Prostate gland (tissue), 2 donors: ENCODE results near the gene ACSM5. TPM values are rescaled to one million over a fixed set of nuclear protein-coding genes. Genes with fewer than 3 reads are reported as not detected.

ENCODE experiments used
- DNase-seq: peaks from one replicate; pipeline ENCODE4 v3.0.0-alpha.2; 2019; ENCODE audit warnings: low spot score
- H3K27ac ChIP-seq, 2 donors: fragments of 200-600 bp; sonication (generic); 2 replicates each; pipeline ENCODE4 v1.5.1; 2017 to 2019
- H3K27me3 ChIP-seq: fragments of 200-600 bp; sonication (generic); replicated peaks from 2 replicates; pipeline ENCODE4 v1.5.1; 2019; ENCODE audit not compliant: insufficient read depth
- H3K36me3 ChIP-seq, 2 donors: fragments of 200-600 bp; sonication (generic); 1 replicate in 1 of 2; 2 replicates in 1 of 2; pipeline versions ENCODE4 v1.5.1 to v1.8.1; 2017 to 2019
- H3K4me1 ChIP-seq: fragments of 200-600 bp; sonication (generic); replicated peaks from 2 replicates; pipeline ENCODE4 v1.5.1; 2019
- H3K4me3 ChIP-seq, 2 donors: fragments of 200-600 bp; sonication (generic); 2 replicates each; pipeline ENCODE4 v1.5.1; 2017 to 2019
- H3K9me3 ChIP-seq: fragments of 200-600 bp; sonication (generic); 2 replicates; pipeline ENCODE4 v1.5.1; 2017
- POLR2A ChIP-seq: fragments of 450-650 bp; IDR thresholded peaks from one replicate; pipeline ENCODE4 v1.6.1; 2016; ENCODE audit warnings: antibody characterized with exemption, mild to moderate bottlenecking
- POLR2AphosphoS5 ChIP-seq: sonication (generic); formaldehyde crosslinking; IDR thresholded peaks from one replicate; pipeline ENCODE4 v1.6.1; 2017; ENCODE audit warnings: antibody characterized with exemption
- WGBS: methylation state at CpG from one replicate; pipeline ENCODE4 v1.1.5; 2018; 5-methylcytosine and 5-hydroxymethylcytosine counted together
- intact Hi-C: fragments of 100-400 bp; cut with DNase I; formaldehyde crosslinking; loops from one replicate; pipeline ENCODE4 v1.14.2; 2022
- total RNA-seq, 2 donors: library from RNA; depleted of rRNA; stranded (reverse); fragments of >200 nt; gene quantifications; one replicate each; pipeline ENCODE4 v1.1.0, GENCODE V29; 2016
- TF ChIP-seq, protein P1 (sequence below), 4 experiments: fragments of 200-600 bp in 2 of 4; fragments of 450-650 bp in 2 of 4; sonication (generic) in 2 of 4; IDR thresholded peaks; 1 replicate in 3 of 4; 2 replicates in 1 of 4; pipeline ENCODE4 v1.5.1; 2016 to 2019; ENCODE audit warnings: antibody characterized with exemption in 4 of 4, mild to moderate bottlenecking in 2 of 4, moderate library complexity in 2 of 4

Gene ACSM5
- total RNA-seq, 2 donors from 2014 or later: 1.1 to 9.7 TPM

DNA sequence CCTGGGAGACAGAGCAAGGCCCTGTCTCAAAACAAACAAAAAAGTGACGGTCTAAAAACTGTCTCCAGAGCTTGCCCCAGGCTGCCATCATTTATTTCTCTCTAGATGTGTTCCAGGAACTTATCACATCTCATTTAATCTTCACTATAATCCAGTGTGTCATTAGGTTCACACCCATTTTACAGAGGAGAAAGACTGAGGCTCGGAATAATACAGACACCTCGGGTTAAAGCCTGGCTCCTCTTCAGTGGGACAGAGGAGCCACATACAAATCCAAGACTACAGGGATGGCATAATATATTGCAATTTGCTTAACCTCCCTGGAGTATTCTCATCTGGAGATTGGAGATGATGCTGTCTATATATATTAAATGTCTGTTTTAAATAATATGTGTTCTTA is 10.7 kb upstream of the ACSM5 start:
- Histone ChIP-seq H3K9me3 (no peaks in the 10 kb centered on the region), H3K27ac (no peak overlapping the region), H3K4me3 (no peak overlapping the region), H3K27me3 (no peaks in the 10 kb centered on the region), H3K36me3 (no peaks in the 10 kb centered on the region), H3K4me1 (no peaks in the 10 kb centered on the region)
- 87% methylated on average over 3 of the region's 3 CpGs for WGBS
- TF ChIP-seq POLR2A: no peak
- TF ChIP-seq, protein P1, sequence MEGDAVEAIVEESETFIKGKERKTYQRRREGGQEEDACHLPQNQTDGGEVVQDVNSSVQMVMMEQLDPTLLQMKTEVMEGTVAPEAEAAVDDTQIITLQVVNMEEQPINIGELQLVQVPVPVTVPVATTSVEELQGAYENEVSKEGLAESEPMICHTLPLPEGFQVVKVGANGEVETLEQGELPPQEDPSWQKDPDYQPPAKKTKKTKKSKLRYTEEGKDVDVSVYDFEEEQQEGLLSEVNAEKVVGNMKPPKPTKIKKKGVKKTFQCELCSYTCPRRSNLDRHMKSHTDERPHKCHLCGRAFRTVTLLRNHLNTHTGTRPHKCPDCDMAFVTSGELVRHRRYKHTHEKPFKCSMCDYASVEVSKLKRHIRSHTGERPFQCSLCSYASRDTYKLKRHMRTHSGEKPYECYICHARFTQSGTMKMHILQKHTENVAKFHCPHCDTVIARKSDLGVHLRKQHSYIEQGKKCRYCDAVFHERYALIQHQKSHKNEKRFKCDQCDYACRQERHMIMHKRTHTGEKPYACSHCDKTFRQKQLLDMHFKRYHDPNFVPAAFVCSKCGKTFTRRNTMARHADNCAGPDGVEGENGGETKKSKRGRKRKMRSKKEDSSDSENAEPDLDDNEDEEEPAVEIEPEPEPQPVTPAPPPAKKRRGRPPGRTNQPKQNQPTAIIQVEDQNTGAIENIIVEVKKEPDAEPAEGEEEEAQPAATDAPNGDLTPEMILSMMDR (IDR thresholded peaks at IDR 0.05): no peak
- TF ChIP-seq POLR2AphosphoS5: no peak
- no peak for DNase-seq
- intact Hi-C loops: no loop called here

DNA sequence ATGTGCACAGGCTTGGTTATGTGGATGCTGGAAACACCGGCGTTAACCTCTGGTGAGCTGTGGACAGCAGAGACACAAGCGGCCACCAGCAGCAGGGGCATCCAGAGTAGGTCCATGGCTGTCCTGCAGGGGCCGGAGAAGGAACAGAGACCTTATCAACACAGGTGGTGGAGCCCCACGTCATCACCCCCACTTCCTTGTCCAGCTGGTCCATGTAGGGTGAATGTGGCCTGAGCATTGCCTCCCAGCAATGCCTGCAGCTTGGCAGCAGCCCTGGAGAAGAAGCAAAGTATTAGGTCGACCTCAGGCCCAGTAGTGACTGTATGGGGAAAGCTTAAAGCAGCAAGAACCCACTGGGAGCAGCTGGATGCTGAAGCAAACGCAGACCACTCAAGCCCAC is 10.1 kb upstream of the ACSM5 start:
- no peak overlapping the region for H3K27ac ChIP-seq
- H3K4me3 ChIP-seq: no peak overlapping the region

DNA sequence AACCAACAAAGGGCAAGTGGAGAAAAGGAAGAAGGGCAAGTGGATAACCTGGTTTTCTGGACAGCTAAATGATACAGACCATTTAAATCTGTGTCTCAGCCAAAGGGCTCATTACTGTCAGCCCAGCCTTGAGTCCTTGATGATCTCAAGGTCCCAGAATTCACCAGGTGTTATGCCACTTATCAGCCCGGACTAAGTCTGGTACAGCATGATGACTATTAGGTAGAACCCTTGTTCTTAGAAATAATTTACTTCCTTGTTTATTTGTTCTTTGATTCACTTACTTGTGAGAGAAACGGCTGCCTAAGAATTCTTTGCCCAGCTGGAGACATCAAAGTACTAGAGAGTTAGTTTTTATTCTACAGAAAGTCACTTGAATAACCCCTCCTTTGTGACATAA is 8.3 kb upstream of the ACSM5 start:
- no peaks in the 10 kb centered on the region for H3K4me1 ChIP-seq
- H3K27me3 ChIP-seq: no peaks in the 10 kb centered on the region
- TF ChIP-seq, protein P1 (IDR thresholded peaks at IDR 0.05): no peak
- TF ChIP-seq POLR2AphosphoS5 (no peak), POLR2A (no peak)
- DNase-seq: no peak
- no peaks in the 10 kb centered on the region for H3K36me3 ChIP-seq
- intact Hi-C loops: no loop called here
- no peak overlapping the region for H3K27ac ChIP-seq
- H3K9me3 ChIP-seq: no peaks in the 10 kb centered on the region
- no peak overlapping the region for H3K4me3 ChIP-seq
- WGBS: 23% methylated on average over 2 of the region's 2 CpGs

More for the DNA sequence above, 10.1 kb upstream of the ACSM5 start:
- H3K27me3 ChIP-seq: no peaks in the 10 kb centered on the region
- no peaks in the 10 kb centered on the region for H3K36me3 ChIP-seq
- 57% methylated on average over 7 of the region's 7 CpGs for WGBS
- H3K9me3 ChIP-seq: no peaks in the 10 kb centered on the region
- no peak for DNase-seq
- TF ChIP-seq, protein P1 (IDR thresholded peaks at IDR 0.05): no peak
- no peak for TF ChIP-seq POLR2A
- no peak for TF ChIP-seq POLR2AphosphoS5
- H3K4me1 ChIP-seq: no peaks in the 10 kb centered on the region
- intact Hi-C loops: no loop called here

DNA sequence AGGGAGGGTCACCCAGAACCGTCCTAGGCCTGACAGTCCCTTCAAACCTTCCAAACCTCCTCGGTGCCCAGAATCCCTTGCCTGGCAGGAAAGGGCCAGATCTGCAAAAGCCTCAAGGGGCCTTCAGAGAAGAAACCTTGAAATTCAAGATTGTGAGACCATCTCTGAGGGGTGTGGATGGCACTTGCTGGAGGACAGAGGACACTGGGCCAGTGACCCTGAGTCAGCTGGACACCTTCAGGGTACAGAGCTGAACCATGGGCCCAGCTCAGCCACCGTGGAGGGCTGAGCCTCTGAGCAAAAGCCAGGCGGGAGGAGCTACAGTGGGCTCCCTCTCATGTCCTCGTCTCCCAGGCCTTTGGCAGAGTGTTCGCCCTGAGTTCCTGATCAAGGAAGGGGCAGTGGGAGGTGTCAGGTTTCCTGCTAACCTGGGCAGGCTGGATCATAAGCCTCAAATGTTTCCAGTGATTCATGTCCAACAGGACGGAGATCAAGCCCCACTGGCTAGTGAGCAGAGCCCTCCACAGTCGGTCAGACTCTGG is 7.8 kb upstream of the ACSM5 start:
- no peaks in the 10 kb centered on the region for H3K4me1 ChIP-seq
- H3K4me3 ChIP-seq: no peak overlapping the region
- no peak for DNase-seq
- no peaks in the 10 kb centered on the region for H3K36me3 ChIP-seq
- TF ChIP-seq POLR2AphosphoS5 (no peak), POLR2A (no peak)
- TF ChIP-seq, protein P1 (IDR thresholded peaks at IDR 0.05): no peak
- intact Hi-C loops: no loop called here
- H3K27ac ChIP-seq: no peak overlapping the region
- H3K27me3 ChIP-seq: no peaks in the 10 kb centered on the region
- 52% methylated on average over 8 of the region's 8 CpGs for WGBS
- no peaks in the 10 kb centered on the region for H3K9me3 ChIP-seq

DNA sequence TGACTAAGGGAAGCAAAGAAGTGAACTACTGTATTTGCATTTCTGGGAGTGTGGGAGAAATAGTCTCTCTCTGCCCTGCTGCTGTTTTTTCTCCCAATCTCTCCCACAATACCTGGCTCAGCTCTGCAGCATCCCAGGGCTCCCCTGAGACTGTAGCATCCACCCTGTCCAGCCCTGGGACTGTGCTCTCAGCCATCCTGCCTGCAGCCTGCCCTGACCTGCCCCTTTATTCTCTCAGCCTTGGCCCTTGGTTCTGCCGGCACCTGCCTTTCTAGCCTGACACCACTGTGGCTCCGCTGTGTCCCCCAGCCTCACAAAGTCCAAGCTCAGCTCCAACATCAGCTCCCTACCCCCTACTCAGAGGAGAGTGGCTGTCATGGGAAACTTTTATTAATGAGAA is 6.7 kb upstream of the ACSM5 start:
- TF ChIP-seq POLR2AphosphoS5 (no peak), POLR2A (no peak)
- TF ChIP-seq, protein P1 (IDR thresholded peaks at IDR 0.05): no peak
- no peak overlapping the region for H3K27ac ChIP-seq
- WGBS: 87% methylated on average over 2 of the region's 2 CpGs
- intact Hi-C loops: no loop called here
- no peaks in the 10 kb centered on the region for H3K27me3 ChIP-seq
- no peaks in the 10 kb centered on the region for H3K36me3 ChIP-seq
- no peaks in the 10 kb centered on the region for H3K4me1 ChIP-seq
- DNase-seq: no peak
- H3K9me3 ChIP-seq: no peaks in the 10 kb centered on the region
- no peak overlapping the region for H3K4me3 ChIP-seq
